Upper lobe of right lung (tissue), 1 donor: ENCODE results near the gene WDR75. TPM values are rescaled to one million over a fixed set of nuclear protein-coding genes. Genes with fewer than 3 reads are reported as not detected.

Experiments used
- ATAC-seq: fragments of 200-7000 bp; cut with Tn5 transposase; one replicate; pipeline ENCODE4 v1.9.1; 2020; ENCODE audit warnings: mild to moderate bottlenecking, moderate library complexity
- DNase-seq: peaks from one replicate; pipeline ENCODE4 v3.0.0-alpha.2; 2020
- H3K27ac ChIP-seq: fragments of 200-600 bp; one replicate; pipeline ENCODE4 v1.8.0; 2022
- H3K27me3 ChIP-seq: fragments of 200-600 bp; one replicate; pipeline ENCODE4 v1.8.0; 2022; ENCODE audit warnings: mild to moderate bottlenecking
- H3K36me3 ChIP-seq: fragments of 200-600 bp; one replicate; pipeline ENCODE4 v1.8.0; 2022
- H3K4me1 ChIP-seq: fragments of 200-600 bp; one replicate; pipeline ENCODE4 v1.8.0; 2022
- H3K4me3 ChIP-seq: fragments of 200-600 bp; one replicate; pipeline ENCODE4 v1.8.0; 2022; ENCODE audit warnings: mild to moderate bottlenecking
- H3K9me3 ChIP-seq: fragments of 200-600 bp; one replicate; pipeline ENCODE4 v1.8.0; 2022
- intact Hi-C: fragments of 100-400 bp; cut with DNase I; formaldehyde crosslinking; loops from one replicate; pipeline ENCODE4 v1.11.0; 2022
- total RNA-seq: library from RNA; stranded (reverse); fragmentation: NEBNext Ultra II Directional; extraction: Animal tissue kit (Norgen Biotek cat#: 25700); gene quantifications from one replicate; pipeline ENCODE4 v1.2.1, GENCODE V29; 2021
- TF ChIP-seq, protein P1 (sequence below): fragments of 200-600 bp; IDR thresholded peaks from one replicate; pipeline ENCODE4 v1.8.0; 2022; ENCODE audit warnings: antibody characterized with exemption
- donor health status: DM: no; HTN: yes; CAD: no; lungs with severe emphysema.

WDR75 gene
- total RNA-seq, 1 donor from 2014 or later: 23.4 TPM

DNA sequence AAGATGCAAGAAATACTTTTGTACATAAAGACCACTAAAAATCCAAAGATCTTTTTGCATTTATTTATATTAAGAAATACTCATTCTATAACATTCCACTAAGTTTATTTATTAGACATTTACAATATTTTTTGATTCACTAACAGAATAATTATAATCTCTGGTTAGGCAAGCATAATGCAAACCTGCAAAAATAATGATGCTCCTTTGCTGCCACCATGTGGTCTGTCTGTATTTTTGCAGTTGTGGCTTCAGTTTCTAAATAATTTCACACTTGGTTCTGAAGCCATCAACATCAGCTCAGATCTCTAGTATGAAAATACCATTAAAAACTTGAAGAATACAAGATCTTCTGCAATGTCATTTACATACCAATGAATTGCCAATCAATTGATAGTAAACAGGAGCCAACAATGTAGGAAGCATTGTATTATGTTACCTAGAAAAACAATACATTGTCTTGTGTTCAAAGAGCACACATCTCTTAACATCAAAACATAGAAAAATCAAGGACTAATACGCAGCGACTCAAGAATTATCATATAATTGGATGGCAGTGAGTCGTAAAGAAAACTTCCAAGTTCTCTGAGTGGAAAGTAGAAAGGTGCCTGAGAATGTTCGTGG, 28.8 kb upstream of the WDR75 start:
- TF ChIP-seq, protein P1, sequence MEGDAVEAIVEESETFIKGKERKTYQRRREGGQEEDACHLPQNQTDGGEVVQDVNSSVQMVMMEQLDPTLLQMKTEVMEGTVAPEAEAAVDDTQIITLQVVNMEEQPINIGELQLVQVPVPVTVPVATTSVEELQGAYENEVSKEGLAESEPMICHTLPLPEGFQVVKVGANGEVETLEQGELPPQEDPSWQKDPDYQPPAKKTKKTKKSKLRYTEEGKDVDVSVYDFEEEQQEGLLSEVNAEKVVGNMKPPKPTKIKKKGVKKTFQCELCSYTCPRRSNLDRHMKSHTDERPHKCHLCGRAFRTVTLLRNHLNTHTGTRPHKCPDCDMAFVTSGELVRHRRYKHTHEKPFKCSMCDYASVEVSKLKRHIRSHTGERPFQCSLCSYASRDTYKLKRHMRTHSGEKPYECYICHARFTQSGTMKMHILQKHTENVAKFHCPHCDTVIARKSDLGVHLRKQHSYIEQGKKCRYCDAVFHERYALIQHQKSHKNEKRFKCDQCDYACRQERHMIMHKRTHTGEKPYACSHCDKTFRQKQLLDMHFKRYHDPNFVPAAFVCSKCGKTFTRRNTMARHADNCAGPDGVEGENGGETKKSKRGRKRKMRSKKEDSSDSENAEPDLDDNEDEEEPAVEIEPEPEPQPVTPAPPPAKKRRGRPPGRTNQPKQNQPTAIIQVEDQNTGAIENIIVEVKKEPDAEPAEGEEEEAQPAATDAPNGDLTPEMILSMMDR: peak; percentile 81
- no peaks in the 10 kb centered on the region for H3K36me3 ChIP-seq
- ATAC-seq: peak; percentile 75
- H3K4me3 ChIP-seq: no peak overlapping the region
- H3K27me3 ChIP-seq: no peaks in the 10 kb centered on the region
- H3K4me1 ChIP-seq: no peaks in the 10 kb centered on the region
- no peaks in the 10 kb centered on the region for H3K9me3 ChIP-seq
- no peak overlapping the region for H3K27ac ChIP-seq
- DNase-seq: no peak
- intact Hi-C loops: loop anchor here (10.0 kb wide), 1 partner anchor 898 kb away; no protein-coding TSS in a partner anchor

DNA sequence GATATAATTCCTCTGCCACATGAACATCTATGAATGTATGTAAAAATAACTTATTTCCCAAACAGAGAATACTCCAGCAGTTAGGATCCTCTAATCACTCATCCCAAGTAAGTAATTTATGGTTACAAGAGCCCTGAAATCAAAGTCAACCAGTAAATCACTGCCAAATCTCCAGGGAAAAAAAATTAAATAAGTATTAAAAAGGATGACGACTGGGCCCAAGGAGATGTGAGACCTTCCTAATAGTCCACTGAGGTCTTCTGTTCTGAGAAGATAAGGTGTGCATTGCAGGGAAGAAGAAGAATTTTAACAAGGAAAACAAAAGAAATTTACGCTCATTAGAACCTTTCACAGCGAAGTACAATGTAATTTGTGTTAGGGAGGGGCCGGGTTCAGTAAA, 28.0 kb upstream of the WDR75 start:
- ATAC-seq (no peak), DNase-seq (no peak)
- Histone ChIP-seq H3K9me3 (no peaks in the 10 kb centered on the region), H3K4me1 (no peaks in the 10 kb centered on the region), H3K27ac (no peak overlapping the region), H3K4me3 (no peak overlapping the region), H3K27me3 (no peaks in the 10 kb centered on the region), H3K36me3 (no peaks in the 10 kb centered on the region)
- TF ChIP-seq, protein P1: no peak
- intact Hi-C loops: loop anchor here (10.0 kb wide), 1 partner anchor 898 kb away; no protein-coding TSS in a partner anchor

DNA sequence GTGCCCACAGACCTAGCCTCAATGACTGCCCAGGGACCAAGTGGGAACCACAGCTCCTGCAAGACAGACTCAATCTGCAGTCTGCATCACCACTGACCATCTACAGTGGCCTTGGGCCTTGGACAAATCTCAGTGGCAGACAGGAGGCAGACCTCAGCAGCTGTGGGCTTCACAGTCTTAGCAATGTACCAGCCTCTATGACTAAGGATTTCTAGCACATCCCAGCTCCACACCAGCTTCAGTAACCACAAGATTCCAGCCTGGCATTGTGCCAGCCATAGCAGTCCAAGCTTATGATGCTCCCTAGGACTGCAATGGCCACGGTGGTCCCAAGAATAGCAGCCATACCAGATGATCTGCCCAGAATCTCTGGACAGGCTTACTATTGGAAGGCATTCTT, 19.6 kb upstream of the WDR75 start:
- Histone ChIP-seq H3K36me3 (no peaks in the 10 kb centered on the region), H3K9me3 (no peaks in the 10 kb centered on the region), H3K4me1 (no peaks in the 10 kb centered on the region), H3K4me3 (no peak overlapping the region), H3K27ac (no peak overlapping the region), H3K27me3 (no peaks in the 10 kb centered on the region)
- ATAC-seq (no peak), DNase-seq (no peak)
- intact Hi-C loops: no loop called here
- TF ChIP-seq, protein P1: no peak

DNA sequence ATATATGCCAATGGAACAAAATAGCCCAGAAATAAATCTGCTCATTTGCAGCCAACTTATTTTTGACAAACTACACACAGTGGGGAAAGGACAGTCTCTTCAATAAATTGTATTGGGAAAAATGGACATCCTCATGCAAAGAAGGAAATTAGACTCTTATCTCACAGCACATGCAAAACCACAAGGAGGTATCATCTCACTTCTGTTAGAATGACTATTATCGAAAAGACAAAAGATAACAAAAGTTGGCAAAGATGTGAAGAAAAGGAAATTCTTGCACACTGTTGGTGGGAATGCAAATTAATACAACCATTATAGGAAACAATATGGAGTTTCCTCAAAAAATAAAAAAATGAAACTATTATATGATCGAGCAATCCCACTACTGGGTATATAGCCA, 16.3 kb upstream of the WDR75 start:
- no peak for DNase-seq
- Histone ChIP-seq H3K4me3 (no peak overlapping the region), H3K4me1 (no peaks in the 10 kb centered on the region), H3K9me3 (no peaks in the 10 kb centered on the region), H3K27me3 (no peaks in the 10 kb centered on the region), H3K27ac (no peak overlapping the region), H3K36me3 (no peaks in the 10 kb centered on the region)
- no peak for ATAC-seq
- TF ChIP-seq, protein P1: no peak
- intact Hi-C loops: no loop called here

DNA sequence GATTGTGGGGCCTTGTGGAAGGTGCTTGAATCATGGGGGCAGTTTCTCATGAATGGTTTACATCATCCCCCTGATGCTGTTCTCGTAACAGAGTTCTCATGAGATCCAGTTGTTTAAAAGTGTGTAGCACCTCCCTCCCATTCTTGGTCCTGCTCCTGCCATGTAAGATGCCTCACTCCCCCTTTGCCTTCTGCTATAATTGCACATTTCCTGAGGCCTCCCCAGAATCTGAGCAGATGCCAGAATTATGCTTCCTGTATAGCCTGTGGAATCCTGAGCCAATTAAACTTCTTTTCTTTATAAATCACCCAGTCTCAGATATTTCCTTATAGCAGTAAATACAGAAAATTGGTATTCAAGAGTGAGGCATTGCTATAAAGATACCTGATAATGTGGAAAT, 15.6 kb upstream of the WDR75 start:
- Histone ChIP-seq H3K4me3 (no peak overlapping the region), H3K36me3 (no peaks in the 10 kb centered on the region), H3K27ac (no peak overlapping the region), H3K4me1 (no peaks in the 10 kb centered on the region), H3K9me3 (no peaks in the 10 kb centered on the region), H3K27me3 (no peaks in the 10 kb centered on the region)
- intact Hi-C loops: no loop called here
- ATAC-seq: no peak
- no peak for DNase-seq
- TF ChIP-seq, protein P1: no peak

DNA sequence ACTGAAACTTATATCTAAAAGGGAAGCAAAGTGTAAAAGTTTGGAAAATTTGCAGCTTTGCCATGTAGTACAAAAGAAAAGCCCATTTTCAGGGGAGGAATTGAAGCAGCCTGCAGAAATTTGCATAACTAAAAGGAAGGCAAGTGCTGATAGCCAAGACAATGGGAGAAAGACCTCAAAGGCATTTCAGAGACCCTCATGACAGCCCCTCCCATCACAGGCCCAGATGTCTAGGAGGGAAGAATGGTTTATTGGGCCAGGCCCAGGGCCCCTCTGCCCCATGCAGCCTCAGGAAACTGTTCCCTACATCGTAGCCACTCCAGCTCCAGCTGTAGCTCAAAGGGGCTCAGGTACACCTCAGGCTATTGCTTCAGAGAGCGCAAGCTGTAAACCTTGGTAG, 14.4 kb upstream of the WDR75 start:
- Histone ChIP-seq H3K27ac (no peak overlapping the region), H3K4me1 (no peaks in the 10 kb centered on the region), H3K4me3 (no peak overlapping the region), H3K9me3 (no peaks in the 10 kb centered on the region), H3K27me3 (no peaks in the 10 kb centered on the region), H3K36me3 (no peaks in the 10 kb centered on the region)
- TF ChIP-seq, protein P1: no peak
- no peak for ATAC-seq
- no peak for DNase-seq
- intact Hi-C loops: no loop called here
